CD4-positive, alpha-beta T cell (primary cell): ENCODE data around the gene LRIF1. TPM values are rescaled to one million over a fixed set of nuclear protein-coding genes. Genes with fewer than 3 reads are reported as not detected.

Experiments used
- ATAC-seq: fragments of 200-7000 bp; cut with Tn5 transposase; one replicate; pipeline ENCODE4 v1.10.0; 2022; ENCODE audit warnings: mild to moderate bottlenecking; ENCODE audit not compliant: poor library complexity
- CTCF ChIA-PET: fragments of 350-600 bp; sonication (Branson Sonifier 250); formaldehyde crosslinking; loops from one replicate; lab custom pipeline; 2021; ENCODE audit warnings: antibody characterized with exemption, inconsistent platforms; lab: Charles Lee
- POLR2A ChIA-PET: fragments of 350-600 bp; sonication (Branson Sonifier 250); formaldehyde crosslinking; loops from one replicate; lab custom pipeline; 2021; ENCODE audit warnings: antibody characterized with exemption, inconsistent platforms; lab: Charles Lee
- DNase-seq, 14 experiments: peaks; one replicate each; pipeline ENCODE4 v3.0.0-alpha.2; 2013 to 2020; ENCODE audit warnings: mixed read lengths in 2 of 14
- H3K27ac ChIP-seq, 2 donors: one replicate each; pipeline versions ENCODE4 v1.5.1 to v1.7.0; 2013; ENCODE audit warnings: low read length in 2 of 2, low read depth in 1 of 2, mild to moderate bottlenecking in 1 of 2
- H3K27me3 ChIP-seq, 2 experiments: 1 replicate in 1 of 2; 2 replicates in 1 of 2; pipeline versions ENCODE4 v1.6.1 to v1.7.0; 2013; ENCODE audit warnings: low read length in 2 of 2, control low read depth in 1 of 2, mild to moderate bottlenecking in 1 of 2, moderate library complexity in 1 of 2; ENCODE audit not compliant: insufficient read depth in 2 of 2, control insufficient read depth in 1 of 2
- H3K36me3 ChIP-seq: one replicate; pipeline ENCODE4 v1.6.1; 2013; ENCODE audit warnings: low read length, control low read depth; ENCODE audit not compliant: insufficient read depth
- H3K4me1 ChIP-seq: one replicate; pipeline ENCODE4 v1.6.1; 2013; ENCODE audit warnings: low read length, control low read depth; ENCODE audit not compliant: insufficient read depth
- H3K4me3 ChIP-seq: one replicate; pipeline ENCODE4 v1.5.1; 2013; ENCODE audit warnings: mild to moderate bottlenecking, low read length, moderate library complexity
- H3K9me3 ChIP-seq, 2 experiments: 1 replicate in 1 of 2; 2 replicates in 1 of 2; pipeline versions ENCODE4 v1.6.1 to v1.7.0; 2013; ENCODE audit warnings: low read length in 2 of 2, mild to moderate bottlenecking in 2 of 2, control low read depth in 1 of 2, moderate library complexity in 1 of 2; ENCODE audit not compliant: control insufficient read depth in 1 of 2, insufficient read depth in 1 of 2
- H3K27ac Mint-ChIP-seq: one replicate; pipeline ENCODE4 v1.8.0; 2020; ENCODE audit warnings: mixed read lengths
- H3K27me3 Mint-ChIP-seq: one replicate; pipeline ENCODE4 v1.8.0; 2021; ENCODE audit warnings: mixed read lengths
- H3K36me3 Mint-ChIP-seq: one replicate; pipeline ENCODE4 v1.8.0; 2021; ENCODE audit warnings: low read depth, mixed read lengths
- H3K4me1 Mint-ChIP-seq: one replicate; pipeline ENCODE4 v1.8.0; 2021; ENCODE audit warnings: low read depth, mixed read lengths
- H3K4me3 Mint-ChIP-seq: one replicate; pipeline ENCODE4 v1.8.0; 2020; ENCODE audit warnings: mild to moderate bottlenecking, mixed read lengths
- H3K9me3 Mint-ChIP-seq: one replicate; pipeline ENCODE4 v1.8.0; 2020; ENCODE audit warnings: mixed read lengths
- CTCF ChIP-seq: fragments of 200-600 bp; IDR thresholded peaks from one replicate; pipeline ENCODE4 v1.8.0; 2022; ENCODE audit warnings: antibody characterized with exemption, mild to moderate bottlenecking
- intact Hi-C, 2 experiments: fragments of 100-400 bp; cut with DNase I in 1 of 2; cut with micrococcal nuclease in 1 of 2; formaldehyde crosslinking; loops; one replicate each; pipeline versions ENCODE4 v1.15.1 to v1.9.0; 2023 to 2025; cut with DNase I, micrococcal nuclease
- polyA plus RNA-seq, 2 donors: library from polyadenylated mRNA; unstranded; fragments of 120-200 nt; gene quantifications; one replicate each; pipeline ENCODE4 v1.2.1, GENCODE V29; 2013
- total RNA-seq, 174 experiments: library from RNA in 2 of 174; stranded (reverse) in 2 of 174; gene quantifications; one replicate each; pipeline ENCODE4 v1.2.3 and lab custom pipeline; 2021 to 2026

Gene LRIF1
- total RNA-seq = 1 to 10 TPM; 1.6 to 1.8 TPM
- 16.5 TPM for polyA plus RNA-seq (2013, experiment 1 of 2)
- polyA plus RNA-seq (2013, experiment 2 of 2) = 16.3 TPM
- 9.1 to 81.5 (median 32.3) reads per million in 172 experiments for total RNA-seq (lab: John Stamatoyannopoulos, UW)

- H3K9me3 Mint-ChIP-seq = peaks cover 19% of the 10 kb centered on the region
- intact Hi-C loops = loop anchor here (1.0 to 10.0 kb wide), 11 partner anchors 42 to 932 kb away; partner anchors contain the start of gene STRIP1 (in 1 of the 2)
- CTCF ChIA-PET = interaction anchor here (0.7 to 1.9 kb wide), 4 partner anchors 28 to 468 kb away, joined by 3 to 12 read pairs (median 4); partner anchors contain the start of gene CD53
- peaks cover 37 to 43% of the 10 kb centered on the region in 2 experiments for H3K9me3 ChIP-seq
- DNase-seq (peak; percentile 99 to 100 (median 100)), ATAC-seq (peak; percentile 95)
- H3K27ac ChIP-seq = peak within 1 kb of the TSS; percentile 94 to 100
- H3K36me3 Mint-ChIP-seq = peaks cover 46% of the 10 kb centered on the region
- no peak for TF ChIP-seq CTCF
- H3K36me3 ChIP-seq = peaks cover 1% of the 10 kb centered on the region
- peak within 1 kb of the TSS; percentile 90 for H3K4me3 Mint-ChIP-seq
- H3K4me1 ChIP-seq = peaks cover 12% of the 10 kb centered on the region
- H3K27ac Mint-ChIP-seq = peak within 1 kb of the TSS; percentile 93
- peaks cover 4 to 9% of the 10 kb centered on the region in 2 experiments for H3K27me3 ChIP-seq
- H3K27me3 Mint-ChIP-seq = peaks cover 16% of the 10 kb centered on the region
- peaks cover 36% of the 10 kb centered on the region for H3K4me1 Mint-ChIP-seq
- POLR2A ChIA-PET = interaction anchor here (0.6 to 3.0 kb wide), 39 partner anchors 11 to 1750 kb away, joined by 3 to 70 read pairs (median 4); partner anchors contain the start of genes CD53, CEPT1, DRAM2 and KCNA2
- H3K4me3 ChIP-seq = peak within 1 kb of the TSS; percentile 76
Observed at GRCh38 chr1:110963691-110964454, at the start of gene LRIF1. Gene LRIF1, minus strand, starts transcription at chr1:110963922. Its CDS starts 234 bp downstream, at chr1:110963688.

GRCh38 chr1:111008031-111008430 is 44.3 kb upstream of the LRIF1 start:
- no peak overlapping the region for H3K4me3 Mint-ChIP-seq

More at GRCh38 chr1:111008031-111008430, 44.3 kb upstream of the LRIF1 start:
- ChIA-PET CTCF (no interaction called here), POLR2A (no interaction called here)
- ATAC-seq (no peak), DNase-seq (no peak)
- no peaks in the 10 kb centered on the region for H3K36me3 ChIP-seq
- TF ChIP-seq CTCF = no peak
- intact Hi-C loops = no loop called here
- H3K9me3 Mint-ChIP-seq = peaks cover 16% of the 10 kb centered on the region
- H3K27ac Mint-ChIP-seq = no peak overlapping the region
- H3K27ac ChIP-seq = no peak overlapping the region
- H3K27me3 Mint-ChIP-seq = peaks cover 67% of the 10 kb centered on the region
- H3K27me3 ChIP-seq = peaks cover 12 to 25% of the 10 kb centered on the region in 2 experiments
- H3K4me3 ChIP-seq = no peak overlapping the region
- no peaks in the 10 kb centered on the region for H3K4me1 Mint-ChIP-seq
- no peaks in the 10 kb centered on the region for H3K4me1 ChIP-seq
- H3K9me3 ChIP-seq = peaks cover 5 to 7% of the 10 kb centered on the region in 2 experiments
- no peaks in the 10 kb centered on the region for H3K36me3 Mint-ChIP-seq
